Measurements from ENCODE around the gene ZMYND12.

The ZMYND12 gene

GRCh38 chr1:42439940-42440339 lies 15.9 kb downstream of the ZMYND12 start:
- DNase-seq (ENCODE audit: low read depth in 2 of 2) = no peak

- no peak for DNase-seq (ENCODE audit: low read depth in 2 of 2)
These were observed 21.5 kb downstream of the ZMYND12 start for GRCh38 chr1:42434340-42434739.

GRCh38 chr1:42433369-42433768 lies 22.5 kb downstream of the ZMYND12 start:
- no peak for DNase-seq (ENCODE audit: low read depth in 2 of 2)

GRCh38 chr1:42432714-42433113 lies 23.1 kb downstream of the ZMYND12 start:
- DNase-seq (ENCODE audit: low read depth in 2 of 2) = no peak

- no peak for DNase-seq (ENCODE audit: low read depth in 2 of 2)
These were observed 24.3 kb downstream of the ZMYND12 start for GRCh38 chr1:42431514-42431913.

GRCh38 chr1:42430286-42431135 lies 25.3 kb downstream of the ZMYND12 start:
- no peak for DNase-seq (ENCODE audit: low read depth in 2 of 2)

- DNase-seq (ENCODE audit: low read depth in 2 of 2) = no peak
These were observed 26.2 kb downstream of the ZMYND12 start for GRCh38 chr1:42429603-42430002.

- DNase-seq (ENCODE audit: low read depth in 2 of 2) = no peak
These were observed 28.6 kb downstream of the ZMYND12 start for GRCh38 chr1:42427240-42427639.

GRCh38 chr1:42424201-42424600 lies 31.6 kb downstream of the ZMYND12 start:
- DNase-seq (ENCODE audit: low read depth in 2 of 2) = no peak

GRCh38 chr1:42423681-42424080 lies 32.1 kb downstream of the ZMYND12 start:
- no peak for DNase-seq (ENCODE audit: low read depth in 2 of 2)

- DNase-seq (ENCODE audit: low read depth in 2 of 2) = no peak
These were observed 33.1 kb downstream of the ZMYND12 start for GRCh38 chr1:42422737-42423136.

- no peak for DNase-seq (ENCODE audit: low read depth in 2 of 2)
These were observed 34.8 kb downstream of the ZMYND12 start for GRCh38 chr1:42420911-42421585.

GRCh38 chr1:42420121-42420520 lies 35.7 kb downstream of the ZMYND12 start:
- no peak for DNase-seq (ENCODE audit: low read depth in 2 of 2)

- no peak for DNase-seq (ENCODE audit: low read depth in 2 of 2)
These were observed 36.5 kb downstream of the ZMYND12 start for GRCh38 chr1:42419126-42419821.

- no peak for DNase-seq (ENCODE audit: low read depth in 2 of 2)
These were observed 37.3 kb downstream of the ZMYND12 start for GRCh38 chr1:42418516-42418915.

GRCh38 chr1:42417166-42417565 lies 38.7 kb downstream of the ZMYND12 start:
- DNase-seq (ENCODE audit: low read depth in 2 of 2) = no peak

GRCh38 chr1:42414551-42415496 lies 41.0 kb downstream of the ZMYND12 start:
- no peak for DNase-seq (ENCODE audit: low read depth in 2 of 2)

GRCh38 chr1:42403880-42404400 lies 51.9 kb downstream of the ZMYND12 start:
- no peak for DNase-seq (ENCODE audit: low read depth in 2 of 2)

GRCh38 chr1:42399315-42400100 lies 56.3 kb downstream of the ZMYND12 start:
- no peak for DNase-seq (ENCODE audit: low read depth in 2 of 2)
